Left renal cortex interstitium (tissue), 4 donors: Measurements from ENCODE around the gene AK9. TPM values are rescaled to one million over a fixed set of nuclear protein-coding genes. Genes with fewer than 3 reads are reported as not detected.
"Not testable (repeated sequence)": the region's sequence is repeated elsewhere in the genome, so short reads cannot be mapped to it uniquely, and the experiment has no call there.

ENCODE experiments used
- DNase-seq, 4 donors: peaks; one replicate each; pipeline ENCODE4 v3.0.0-alpha.2; 2013; ENCODE audit warnings: low read depth in 4 of 4, low spot score in 2 of 4, missing footprints in 1 of 4
- polyA plus RNA-seq, 4 donors: library from polyadenylated mRNA; unstranded; fragments of 120-200 nt; gene quantifications; one replicate each; pipeline ENCODE4 v1.2.1, GENCODE V29; 2013; ENCODE audit not compliant: insufficient read length in 4 of 4

The AK9 gene
- polyA plus RNA-seq, 4 donors, result 8.8 to 15.8 (median 14.2) TPM

GRCh38 chr6:109461733-109462526 lies 229.1 kb downstream of the AK9 start:
- no peak for DNase-seq

GRCh38 chr6:109461205-109461604 lies 229.8 kb downstream of the AK9 start:
- not testable (repeated sequence) for DNase-seq

DNA sequence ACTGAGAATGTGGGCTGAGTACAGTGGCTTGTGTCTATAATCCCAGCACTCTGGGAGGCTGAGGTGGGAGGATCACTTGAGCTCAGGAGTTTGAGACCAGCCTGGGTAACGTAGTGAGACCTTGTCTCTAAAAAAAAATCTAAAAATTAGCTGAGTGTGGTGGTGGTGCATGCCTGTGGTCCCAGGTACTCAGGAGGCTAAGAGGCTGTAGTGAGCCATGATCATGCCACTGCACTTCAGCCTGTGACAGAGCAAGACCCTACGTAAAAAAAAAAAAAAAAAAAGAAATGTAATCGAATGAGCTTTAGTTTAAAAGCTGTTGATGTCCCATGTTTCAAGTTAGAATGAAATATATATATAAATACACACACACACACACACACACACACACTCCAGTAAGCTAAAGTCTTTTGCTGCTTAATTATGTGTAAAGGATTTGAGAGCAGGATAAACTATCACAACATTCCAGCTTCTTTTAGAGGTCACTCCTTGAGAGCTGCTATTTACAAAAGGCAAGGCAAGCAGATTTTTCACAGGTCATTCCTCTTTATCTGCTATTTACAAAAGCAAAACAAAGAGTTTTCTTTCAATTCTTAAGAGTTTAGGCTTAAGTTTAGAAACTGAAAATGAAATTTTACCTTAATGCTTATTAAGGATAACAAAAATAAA lies 230.7 kb downstream of the AK9 start:
- DNase-seq, result no peak

DNA sequence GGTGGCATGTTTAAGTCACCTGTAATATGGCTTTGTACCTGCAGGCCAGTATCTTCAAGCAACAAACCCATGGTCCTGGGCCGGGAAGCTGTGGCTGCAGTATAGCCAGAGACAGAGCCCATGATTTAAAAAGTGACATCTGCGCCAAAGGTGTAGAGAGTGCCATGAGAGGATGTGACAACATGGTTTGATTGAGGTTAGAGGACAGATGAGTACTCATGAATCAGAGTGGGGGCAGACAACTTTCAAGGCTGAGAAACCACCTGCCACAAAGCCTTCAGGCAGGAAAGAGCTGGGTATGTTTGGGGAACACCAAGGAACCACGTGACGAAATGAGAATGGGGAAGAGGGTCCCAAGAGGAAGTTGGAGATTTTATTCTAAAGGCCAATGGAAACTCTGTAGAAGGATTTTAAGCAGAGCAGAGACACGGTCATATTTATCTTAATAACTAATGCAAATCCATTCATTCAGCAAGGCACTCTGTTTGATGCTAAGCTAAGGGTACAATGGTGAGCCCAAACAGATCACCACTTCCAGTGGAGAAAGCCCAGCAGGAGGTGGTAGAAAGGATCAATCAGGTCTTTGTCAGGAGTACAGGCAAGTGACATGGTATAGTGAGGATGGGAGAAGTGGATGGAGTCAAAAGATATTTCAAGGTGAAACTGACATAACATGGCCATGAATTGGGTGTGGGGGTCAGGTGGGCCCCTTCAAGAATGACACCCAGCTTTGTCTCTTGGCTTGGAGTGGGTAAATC lies 232.0 kb downstream of the AK9 start:
- no peak for DNase-seq

- DNase-seq, result no peak
These were observed 233.4 kb downstream of the AK9 start for GRCh38 chr6:109457562-109457996.

DNA sequence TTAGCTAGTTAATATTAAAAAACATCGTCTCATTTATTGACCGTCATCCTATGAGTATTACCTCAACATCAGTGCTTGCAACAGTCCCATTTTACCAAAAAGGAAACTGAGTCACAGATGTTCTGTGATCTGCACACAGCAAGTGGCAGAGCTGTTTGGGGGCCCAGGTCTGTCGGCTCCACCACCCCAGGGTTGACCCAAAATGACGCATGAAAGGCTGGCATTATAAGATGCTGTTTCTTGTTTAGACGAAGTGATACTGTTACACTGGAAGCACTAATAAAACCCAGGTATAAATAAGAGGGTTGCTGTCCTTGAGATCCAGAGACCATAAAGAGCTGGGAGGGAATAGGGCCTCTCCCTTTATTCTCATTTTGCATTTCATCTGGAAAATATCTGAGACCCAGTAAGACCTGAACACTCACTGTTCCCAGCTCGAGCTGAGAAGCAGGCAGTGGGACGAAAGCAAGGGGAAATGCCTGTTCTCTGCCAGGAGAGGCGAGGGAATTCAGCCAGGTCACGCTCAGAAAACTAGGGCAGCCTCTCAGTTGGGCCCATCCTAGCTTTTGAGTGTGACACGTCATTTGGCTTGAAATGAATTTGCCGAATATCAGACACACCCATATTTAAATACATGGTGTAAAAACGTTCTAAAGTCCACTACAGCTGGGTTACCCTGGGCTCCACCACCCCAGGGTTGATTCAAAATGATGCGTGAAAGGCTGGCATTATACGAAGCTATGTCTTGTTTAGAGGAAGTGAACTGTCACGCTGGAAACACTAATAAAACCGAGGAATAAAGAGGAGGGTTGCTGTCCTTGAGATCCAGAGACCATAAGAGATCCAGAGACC lies 234.1 kb downstream of the AK9 start:
- DNase-seq, result no peak

DNA sequence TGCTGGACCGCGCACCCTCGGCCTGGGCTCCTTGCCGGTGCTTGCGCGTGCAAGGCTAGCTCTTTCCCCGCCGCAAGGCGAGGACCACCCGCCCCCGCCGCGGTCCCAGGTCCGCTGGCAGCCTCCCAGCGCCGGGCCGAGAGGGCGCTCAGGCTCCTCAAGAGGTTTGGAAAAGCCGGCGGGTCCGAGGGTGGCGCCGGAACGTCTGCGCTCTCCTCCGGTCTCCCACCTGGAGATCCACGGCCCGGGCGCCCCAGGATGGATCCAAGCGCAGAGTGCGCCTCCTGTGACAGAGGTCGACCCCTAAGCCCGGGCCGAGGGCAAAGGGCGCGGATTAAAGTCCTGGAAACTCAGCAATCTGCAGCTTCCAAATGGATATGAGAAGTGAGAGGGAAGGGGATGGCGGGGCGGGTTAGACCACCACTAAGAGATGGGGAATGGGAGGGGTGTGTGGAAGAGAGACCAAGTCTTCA lies 234.9 kb downstream of the AK9 start:
- no peak for DNase-seq

GRCh38 chr6:109455437-109456110 lies 235.4 kb downstream of the AK9 start, which contains the start of gene MICAL1:
TSS of gene MICAL1 (minus strand) at chr6:109455772. CDS start at chr6:109454196, 1,576 bp downstream.
- no peak for DNase-seq

DNA sequence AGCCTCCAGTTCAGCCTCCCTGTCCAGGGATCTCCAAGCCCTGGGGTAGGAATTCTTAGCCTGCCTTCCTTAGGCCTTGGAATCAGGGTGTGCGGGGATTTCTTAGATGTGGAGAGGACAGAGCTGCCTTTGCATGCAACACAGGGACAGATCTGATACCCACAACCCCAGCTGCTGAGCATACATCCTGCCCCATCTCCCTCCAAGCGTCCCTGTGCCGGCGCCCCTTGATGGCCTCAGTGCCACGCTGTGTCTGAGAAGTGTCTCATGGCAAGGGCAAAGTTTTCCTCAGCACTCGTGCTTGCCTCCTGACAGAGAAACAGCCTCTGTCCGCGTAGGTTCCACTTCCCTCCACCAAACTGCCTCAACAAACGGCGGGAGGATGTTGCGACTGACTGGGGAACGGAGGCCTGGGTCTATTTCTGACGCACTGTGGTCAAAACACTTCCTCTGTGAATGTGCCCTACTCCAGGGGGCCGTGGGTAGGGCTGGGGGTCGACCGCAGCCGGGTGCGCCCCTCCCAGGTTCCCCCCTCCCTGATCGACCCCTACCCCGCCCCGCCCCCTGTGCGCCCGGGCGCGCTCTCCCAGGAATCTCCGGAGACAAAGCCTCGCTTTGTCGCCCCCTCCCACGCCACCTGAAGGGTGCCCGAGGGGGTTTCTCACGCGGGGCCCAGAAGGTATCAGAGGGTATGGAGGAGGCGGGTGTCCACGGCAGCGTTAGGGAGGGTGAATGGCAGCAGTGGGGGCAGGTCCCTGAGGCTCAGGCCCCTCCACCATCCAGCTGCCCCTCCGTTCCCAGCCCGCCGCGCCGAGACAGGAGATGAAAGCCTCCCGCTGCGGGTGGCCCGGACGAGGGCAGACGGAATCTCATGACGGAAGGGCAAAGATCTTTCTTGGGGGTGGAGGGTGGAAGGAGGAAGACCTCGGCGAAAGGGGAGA lies 236.2 kb downstream of the AK9 start:
- no peak for DNase-seq

DNA sequence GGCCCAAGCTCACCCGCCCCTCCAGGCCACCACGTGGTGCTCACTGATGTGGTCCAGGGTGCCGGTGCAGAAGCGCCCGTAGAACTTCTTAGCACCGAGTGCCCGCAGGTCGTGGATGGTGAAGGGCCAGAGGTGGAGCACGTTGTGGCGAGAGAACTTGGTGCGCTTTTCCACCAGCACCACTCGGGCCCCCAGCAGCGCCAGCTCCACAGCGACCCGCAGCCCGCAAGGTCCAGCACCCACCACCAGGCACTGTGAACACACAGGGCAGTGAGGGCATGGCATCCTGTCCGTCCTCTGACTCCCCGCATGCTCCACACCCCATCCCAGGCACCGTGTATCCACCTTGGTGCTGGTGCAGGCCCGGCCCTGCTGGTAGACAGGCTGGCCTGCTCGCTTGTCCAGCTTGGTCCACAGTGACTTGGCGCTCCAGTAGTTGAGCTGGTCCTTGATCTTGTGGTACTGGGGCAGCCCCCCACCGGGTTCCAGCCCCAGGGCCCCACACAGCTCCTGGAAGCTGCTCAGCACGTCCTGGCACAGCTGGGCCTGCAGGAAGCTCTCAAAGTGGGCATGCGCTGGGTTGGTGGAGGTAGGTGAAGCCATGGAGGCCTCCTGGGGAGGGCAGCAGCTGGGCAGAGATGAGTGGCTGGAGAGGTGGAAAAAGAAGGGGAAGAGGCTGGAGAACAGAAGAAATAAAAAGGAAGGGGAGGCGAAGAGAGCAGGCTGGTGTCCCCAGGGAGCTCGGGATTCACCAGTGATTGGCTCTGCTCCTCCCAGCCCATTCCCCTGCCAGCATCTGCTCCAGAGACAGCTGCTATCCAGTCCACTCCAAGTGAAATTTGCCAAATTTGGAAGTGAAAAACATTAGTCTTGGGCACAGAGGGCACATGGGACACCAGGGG lies 237.2 kb downstream of the AK9 start:
- DNase-seq, result no peak

GRCh38 chr6:109453156-109453555 lies 237.8 kb downstream of the AK9 start:
- DNase-seq, result no peak

GRCh38 chr6:109452181-109452580 lies 238.8 kb downstream of the AK9 start:
- DNase-seq, result no peak

DNA sequence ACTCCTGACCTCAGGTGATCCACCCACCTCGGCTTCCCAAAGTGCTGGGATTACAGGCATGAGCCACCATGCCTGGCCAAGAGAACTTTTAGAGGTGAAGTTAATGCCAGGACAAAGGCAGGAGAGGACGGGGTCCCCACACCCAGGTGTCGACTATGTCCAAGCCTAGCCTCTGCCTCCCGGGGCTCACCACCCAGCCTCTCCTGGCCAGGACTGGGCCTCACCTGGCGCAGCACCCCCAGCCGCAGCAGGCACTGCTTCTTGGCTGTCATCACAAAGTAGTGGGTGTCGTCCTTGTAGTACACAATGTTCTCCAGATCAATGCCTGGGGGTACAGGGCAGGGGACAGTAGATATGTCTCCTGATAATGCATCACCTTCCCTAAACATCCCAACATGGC lies 239.6 kb downstream of the AK9 start:
- no peak for DNase-seq

- no peak for DNase-seq
These were observed 240.2 kb downstream of the AK9 start for GRCh38 chr6:109450801-109451200.

DNA sequence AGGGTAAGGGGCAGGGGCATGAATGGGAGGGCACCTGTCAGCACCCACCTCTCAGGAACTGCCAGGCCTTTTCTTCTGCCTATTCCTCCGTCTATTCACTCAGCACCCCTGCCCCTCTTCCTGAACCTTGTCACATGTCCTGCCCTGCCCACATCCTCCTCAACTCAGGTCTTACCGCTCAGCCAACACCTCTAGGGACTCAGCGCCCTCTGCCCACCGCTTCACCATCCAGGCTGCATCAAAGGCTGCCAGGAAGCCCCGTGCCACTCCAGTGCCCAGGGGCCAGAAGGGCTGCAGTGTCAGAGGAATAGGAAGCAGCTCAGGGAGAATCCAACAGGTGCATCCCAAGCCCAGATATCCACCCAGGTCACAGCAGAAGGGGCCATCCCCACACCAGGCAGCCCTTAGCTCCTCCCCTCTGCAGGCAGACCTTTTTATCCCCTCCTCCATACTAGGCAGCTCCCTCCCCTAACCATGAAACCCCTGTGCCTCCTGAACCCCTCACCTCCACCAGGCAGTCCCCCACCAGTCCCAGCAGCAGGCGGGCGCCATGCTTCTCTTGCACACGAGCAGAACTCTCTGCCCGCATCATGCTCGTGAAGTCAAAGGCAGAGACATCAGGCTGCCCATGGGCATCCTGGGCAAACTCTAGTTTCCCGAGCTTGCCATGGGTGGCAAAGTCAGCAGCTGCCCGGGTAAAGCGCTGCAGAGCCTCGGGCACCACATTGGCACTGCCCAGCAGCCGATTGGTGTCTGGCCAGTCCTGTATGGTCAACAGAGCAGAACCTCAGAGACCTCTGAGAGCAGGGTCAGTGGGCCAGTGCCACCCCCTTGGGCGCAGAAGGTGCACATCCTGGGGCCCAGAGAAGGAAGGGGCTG lies 241.0 kb downstream of the AK9 start:
- no peak for DNase-seq

DNA sequence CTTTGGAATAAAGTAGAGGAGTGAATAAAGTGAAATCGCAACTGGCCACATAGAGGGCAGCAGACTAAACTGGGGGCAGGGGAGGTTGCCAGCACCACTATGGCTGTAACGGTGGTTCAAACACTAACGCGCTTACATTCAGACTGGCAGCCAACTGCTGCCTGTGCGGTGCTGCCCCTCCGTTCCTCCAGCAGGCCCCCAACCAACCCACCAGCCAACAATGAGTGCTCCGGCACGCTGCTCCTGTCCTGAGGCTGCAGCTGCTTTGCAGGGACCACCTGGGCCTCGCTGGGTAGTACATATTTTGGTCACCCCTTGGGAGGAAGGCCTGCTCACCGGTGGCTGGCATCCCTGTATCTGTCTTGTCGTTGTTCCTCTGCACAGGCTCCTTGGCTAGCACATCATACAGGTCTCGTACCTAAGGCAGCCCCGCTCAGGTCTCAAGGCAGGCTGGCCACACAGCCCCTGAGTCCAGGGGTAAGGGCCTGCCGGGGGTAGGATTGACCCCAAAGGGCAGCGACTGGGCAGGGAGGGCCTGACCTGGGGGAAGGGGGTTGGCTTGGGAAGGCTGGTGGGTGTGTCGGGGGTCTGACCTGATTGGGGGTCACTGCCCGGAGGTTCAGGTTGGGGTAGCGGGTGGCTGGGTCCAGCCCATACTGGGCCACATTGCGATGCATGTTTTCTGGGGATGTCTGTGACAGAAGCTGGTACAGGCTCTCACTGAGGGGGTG lies 241.8 kb downstream of the AK9 start:
- no peak for DNase-seq
